NCI-H2081 treated with DMSO at 0.1 percent for 48 hours (cell line): ENCODE data around the gene UNC45B.
"Not testable (repeated sequence)": the region's sequence is repeated elsewhere in the genome, so short reads cannot be mapped to it uniquely, and the experiment has no call there.

Source experiments
- DNase-seq: peaks from one replicate; lab custom pipeline; 2025; lab: John Stamatoyannopoulos, UW

UNC45B gene

GRCh38 chr17:35147375-35147905 lies at the start of gene UNC45B:
Gene UNC45B (plus strand): TSS chr17:35147817. CDS start chr17:35148264, 447 bp downstream.
- no peak for DNase-seq

DNA sequence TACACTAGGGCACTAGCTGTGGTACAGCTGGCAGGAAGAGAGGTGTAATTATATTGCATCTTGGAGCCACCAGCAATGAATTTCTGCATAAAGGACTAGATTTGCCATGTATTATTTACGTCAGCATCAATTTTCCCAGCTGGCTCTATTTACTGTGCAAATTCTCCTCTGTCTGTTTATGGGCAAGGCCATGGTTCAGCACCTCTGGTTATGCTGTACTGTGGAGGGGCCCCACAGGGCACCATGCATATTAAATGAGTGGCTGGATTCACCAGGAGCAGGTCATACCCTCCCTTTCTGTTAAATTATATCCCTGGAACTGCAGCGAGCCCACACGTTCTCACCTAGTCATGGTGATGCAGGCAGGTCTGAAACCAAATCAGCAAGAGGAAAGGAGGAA lies 47.7 kb upstream of the UNC45B start:
- peak; percentile 72 for DNase-seq

DNA sequence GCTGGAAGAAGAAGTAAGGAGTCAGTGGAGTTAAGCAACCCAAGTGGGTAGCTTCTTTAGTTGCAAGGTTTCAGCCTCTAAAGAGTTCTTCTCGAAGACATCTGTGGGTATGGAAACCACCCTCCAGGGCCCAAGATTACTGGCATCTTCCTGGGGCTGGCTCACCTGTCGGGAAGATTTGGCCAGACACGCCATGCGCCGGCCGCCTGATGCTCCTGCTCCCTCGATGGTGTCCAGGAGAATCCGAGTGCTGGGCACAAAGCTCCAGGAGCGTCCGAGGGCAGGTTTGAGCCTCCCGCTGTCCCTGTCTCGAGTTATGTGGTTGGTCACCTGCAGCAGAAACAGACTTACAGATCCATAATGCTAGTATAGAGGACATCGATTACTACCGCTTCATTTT lies 46.6 kb upstream of the UNC45B start:
- no peak for DNase-seq

GRCh38 chr17:35101725-35102124 lies 45.9 kb upstream of the UNC45B start:
- DNase-seq, result no peak

DNA sequence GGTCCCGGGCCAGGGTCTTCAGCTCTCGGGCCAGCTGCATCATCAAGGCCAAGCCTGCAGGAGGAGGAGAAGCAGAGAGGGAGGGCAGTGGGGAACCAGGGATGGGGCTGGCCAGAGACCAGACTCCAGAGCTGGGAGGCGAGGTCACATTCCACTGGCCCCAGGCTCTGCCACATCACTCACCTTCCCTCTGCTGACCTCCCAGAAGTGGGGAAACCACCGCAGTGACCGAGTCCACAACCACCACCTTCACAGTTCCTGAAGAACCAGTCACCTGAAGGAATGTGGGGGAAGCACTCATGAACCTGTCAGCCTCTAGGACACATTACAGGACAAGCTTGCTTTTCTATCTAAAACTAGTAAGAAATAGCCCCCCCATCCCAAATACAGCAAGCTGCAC lies 44.3 kb upstream of the UNC45B start:
- DNase-seq, result no peak

- DNase-seq, result no peak
These were observed 42.7 kb upstream of the UNC45B start for GRCh38 chr17:35104844-35105450.

GRCh38 chr17:35110791-35111190 lies 36.8 kb upstream of the UNC45B start:
- DNase-seq, result not testable (repeated sequence)

GRCh38 chr17:35116845-35117244 lies 30.8 kb upstream of the UNC45B start:
- no peak for DNase-seq

DNA sequence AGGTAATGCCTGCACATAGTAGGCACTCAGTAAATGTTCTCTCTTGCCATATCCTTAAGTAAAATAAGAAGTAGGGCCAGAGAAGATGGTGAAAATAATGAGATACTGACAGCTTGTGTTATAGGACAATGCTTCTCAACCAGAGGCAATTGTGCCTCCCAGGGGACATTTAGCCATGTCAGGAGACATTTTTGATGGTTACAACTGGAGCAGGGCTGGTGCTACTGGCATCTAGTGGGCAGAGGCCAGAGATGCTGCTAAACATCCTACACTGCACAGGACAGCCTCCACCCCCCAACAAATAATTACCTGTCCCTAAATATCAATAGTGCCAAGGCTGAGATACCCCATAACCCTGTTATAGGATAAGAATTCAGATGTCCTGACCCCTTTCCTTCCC lies 29.6 kb upstream of the UNC45B start:
- DNase-seq, result no peak

DNA sequence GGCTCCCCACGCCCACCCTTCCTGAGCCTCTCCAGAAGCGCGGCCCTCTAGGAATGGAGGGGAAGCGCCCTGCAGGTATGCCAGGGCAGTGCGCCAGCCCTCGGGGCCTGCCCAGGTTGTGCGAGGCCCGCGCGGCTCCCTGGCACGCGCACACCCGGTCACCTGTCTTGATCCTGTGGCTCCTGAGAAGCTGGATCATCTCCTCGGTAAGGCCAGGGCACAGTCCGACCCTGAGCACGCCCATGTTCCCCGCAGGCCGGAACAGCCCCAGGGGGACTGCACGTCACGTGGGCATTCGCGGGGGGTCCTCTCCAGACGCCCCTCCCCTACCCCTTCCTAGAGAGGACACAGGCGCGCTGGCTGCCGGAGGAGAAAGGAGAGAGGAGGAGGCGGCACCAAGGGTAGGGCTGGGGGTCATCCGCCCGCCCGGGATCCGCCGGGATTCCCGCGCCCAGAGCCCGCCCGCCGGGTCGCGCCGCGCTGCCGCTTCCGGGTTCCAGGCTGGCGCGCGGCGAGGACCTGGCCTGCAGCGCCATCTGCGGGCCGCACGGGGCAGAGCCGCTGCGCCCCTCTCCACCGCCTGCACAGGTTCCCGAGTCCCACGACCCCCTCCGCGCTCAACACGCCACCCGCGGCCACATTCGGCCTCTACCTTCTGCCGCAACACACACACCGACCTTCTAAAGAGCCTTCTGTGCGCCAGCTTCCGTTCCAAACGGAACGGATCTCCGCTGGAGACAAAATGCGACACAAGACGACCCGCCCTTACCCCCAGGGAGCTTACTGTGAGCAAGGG lies 28.0 kb upstream of the UNC45B start, which contains the start of gene RAD51D:
TSS of gene RAD51D (minus strand) at position 491 of the 796 bp plus-strand sequence. CDS start at position 244, 247 bp downstream.
- peak; percentile 49 for DNase-seq

- no peak for DNase-seq
These were observed 26.3 kb upstream of the UNC45B start, which contains the start of gene FNDC8 for GRCh38 chr17:35121315-35121714. Gene FNDC8 (plus strand): TSS chr17:35121615. CDS start chr17:35121694, 79 bp downstream.

- DNase-seq, result no peak
These were observed 19.7 kb upstream of the UNC45B start for GRCh38 chr17:35127751-35128514.

GRCh38 chr17:35129154-35129972 lies 18.3 kb upstream of the UNC45B start:
- no peak for DNase-seq

- no peak for DNase-seq
These were observed 17.7 kb upstream of the UNC45B start for GRCh38 chr17:35129973-35130351.

DNA sequence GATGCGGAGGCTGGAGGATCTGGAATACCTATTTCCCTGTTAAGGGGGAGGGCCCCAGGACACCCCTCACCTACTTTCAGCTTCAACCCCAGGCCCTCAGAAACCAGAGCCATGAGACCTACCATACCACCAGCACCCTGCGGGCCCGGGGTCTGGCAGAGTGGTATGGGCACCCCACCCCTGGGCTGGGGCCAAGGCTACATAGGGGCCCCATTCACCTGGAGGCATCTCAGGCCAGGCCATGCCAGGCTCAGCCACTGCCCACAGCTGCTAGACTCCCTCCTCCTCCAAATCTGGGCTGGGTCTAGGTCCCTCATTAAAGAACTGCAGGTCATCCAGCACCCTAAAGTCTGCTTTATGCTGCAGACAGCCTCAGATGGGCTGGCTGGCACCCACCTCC lies 17.2 kb upstream of the UNC45B start:
- DNase-seq, result no peak

DNA sequence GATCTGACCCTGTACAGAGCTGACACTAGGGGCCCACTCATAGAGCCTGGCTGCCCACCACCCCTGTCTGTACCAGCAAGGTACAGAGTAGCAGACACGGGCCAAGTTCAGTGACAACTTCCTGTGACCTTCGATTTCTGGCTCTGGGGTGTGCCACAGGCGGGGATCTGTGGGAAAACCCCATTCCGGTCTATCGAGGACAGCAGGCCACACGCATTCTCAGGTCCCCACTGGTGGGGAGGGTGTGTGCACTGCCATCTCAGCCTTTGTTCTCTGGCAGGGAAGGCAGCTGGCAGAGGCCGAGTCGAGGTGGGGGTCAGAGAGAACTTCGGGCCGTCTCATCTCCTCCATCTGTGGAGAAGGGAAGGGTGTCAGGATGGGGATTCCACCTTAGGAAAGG lies 15.5 kb upstream of the UNC45B start:
- DNase-seq, result no peak

DNA sequence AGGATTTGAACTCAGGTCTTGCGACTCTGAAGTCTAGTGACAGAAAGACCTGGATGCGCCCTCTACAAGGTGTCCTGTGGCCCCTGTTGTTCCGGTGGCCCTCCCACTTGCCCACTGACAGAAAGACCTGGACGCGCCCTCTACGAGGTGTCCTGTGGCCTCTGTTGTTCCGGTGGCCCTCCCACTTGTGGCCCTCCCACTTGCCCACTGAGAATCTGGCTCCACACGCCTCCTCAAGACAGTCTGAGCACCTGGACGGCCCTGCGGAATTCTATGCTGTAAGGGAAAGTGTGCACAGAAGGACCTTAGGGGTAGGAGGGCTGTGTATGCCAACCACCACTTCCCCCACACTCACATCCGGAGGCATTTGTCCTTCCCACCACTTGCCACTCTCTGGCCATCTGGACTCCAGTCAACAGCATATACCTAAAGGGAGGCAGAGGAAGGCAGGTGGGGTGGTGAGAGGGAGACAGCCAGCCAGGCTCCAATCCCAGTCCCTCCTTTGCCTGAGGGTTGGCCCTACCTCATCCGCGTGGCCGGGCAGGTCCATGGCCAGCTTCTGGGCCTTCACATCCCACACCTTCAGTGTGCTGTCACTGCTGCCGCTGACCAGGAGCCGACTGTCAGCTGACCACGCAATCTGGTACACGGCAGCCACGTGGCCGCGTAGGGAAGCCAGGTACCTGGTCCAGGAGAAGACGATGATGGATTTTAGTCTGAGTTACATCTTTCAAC lies 14.6 kb upstream of the UNC45B start:
- no peak for DNase-seq

DNA sequence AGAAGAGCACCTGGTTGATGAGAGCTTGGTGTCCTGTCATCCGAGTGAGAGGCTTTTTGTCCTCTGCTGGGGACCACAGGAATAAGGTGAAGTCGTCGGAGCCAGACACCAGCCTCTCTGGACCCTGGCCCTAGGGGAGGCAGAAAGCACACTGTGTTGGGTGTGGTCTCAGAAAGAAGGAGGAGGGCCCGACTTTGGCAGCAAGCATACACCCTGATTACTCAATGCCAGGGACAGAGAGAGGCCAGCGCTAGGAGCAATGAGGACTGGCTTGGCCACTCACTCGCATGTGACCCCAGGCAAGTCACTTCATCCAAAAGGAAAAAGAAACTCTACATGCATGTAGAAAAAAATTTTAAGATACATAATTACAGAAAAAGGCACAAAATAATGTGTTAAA lies 12.3 kb upstream of the UNC45B start:
- DNase-seq, result no peak

DNA sequence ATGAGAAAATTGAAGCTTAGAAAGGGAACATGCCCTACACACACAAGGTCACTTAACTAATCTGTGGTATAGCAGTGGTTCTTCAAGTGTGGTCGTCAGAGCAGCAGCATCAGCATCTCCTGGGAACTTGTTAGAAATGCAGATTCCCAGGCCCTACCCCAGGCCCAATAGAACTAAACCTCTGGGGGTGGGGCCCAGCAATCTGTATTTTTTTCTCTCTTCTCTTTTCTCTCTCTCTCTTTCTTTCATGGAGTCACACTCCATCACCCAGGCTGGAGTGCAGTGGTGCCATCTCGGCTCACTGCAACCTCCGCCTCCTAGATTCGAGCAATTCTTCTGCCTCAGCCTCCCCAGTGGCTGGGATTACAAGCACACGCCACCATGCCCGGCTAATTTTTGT lies 9.4 kb upstream of the UNC45B start:
- no peak for DNase-seq

GRCh38 chr17:35141681-35142466 lies 5.7 kb upstream of the UNC45B start, which contains the start of gene NLE1:
Gene NLE1 (minus strand): TSS chr17:35142303. CDS start chr17:35142275, 28 bp downstream.
- DNase-seq, result peak; percentile 37
